Tibial nerve (tissue), 4 donors: ENCODE results near the gene SETD1B. TPM values are rescaled to one million over a fixed set of nuclear protein-coding genes. Genes with fewer than 3 reads are reported as not detected.

Experiments
- DNase-seq, 2 donors: peaks; one replicate each; pipeline ENCODE4 v3.0.0-alpha.2; 2019; ENCODE audit warnings: low spot score in 2 of 2
- H3K27ac ChIP-seq, 4 donors: fragments of 200-600 bp; sonication (generic) in 3 of 4; one replicate each; pipeline ENCODE4 v1.5.1; 2017 to 2019; ENCODE audit warnings: mild to moderate bottlenecking in 1 of 4
- H3K27me3 ChIP-seq, 2 donors: fragments of 200-600 bp; sonication (generic) in 1 of 2; one replicate each; pipeline versions ENCODE4 v1.5.1 to v1.6.0; 2017 to 2019
- H3K36me3 ChIP-seq, 3 donors: fragments of 200-600 bp; sonication (generic); one replicate each; pipeline ENCODE4 v1.5.1; 2018 to 2019
- H3K4me1 ChIP-seq, 4 donors: fragments of 200-600 bp; sonication (generic) in 3 of 4; one replicate each; pipeline ENCODE4 v1.5.1; 2017 to 2019
- H3K4me3 ChIP-seq, 4 donors: fragments of 200-600 bp; sonication (generic) in 3 of 4; one replicate each; pipeline ENCODE4 v1.5.1; 2017 to 2019; ENCODE audit warnings: mild to moderate bottlenecking in 1 of 4, moderate library complexity in 1 of 4
- H3K9me3 ChIP-seq, 4 donors: fragments of 200-600 bp; sonication (generic) in 3 of 4; one replicate each; pipeline ENCODE4 v1.5.1; 2017 to 2019
- EP300 ChIP-seq, 2 donors: sonication (generic); formaldehyde crosslinking; IDR thresholded peaks; one replicate each; pipeline ENCODE4 v1.6.1; 2017; ENCODE audit warnings: antibody characterized with exemption in 2 of 2, mild to moderate bottlenecking in 1 of 2
- POLR2A ChIP-seq, 2 donors: fragments of 450-650 bp; IDR thresholded peaks; one replicate each; pipeline ENCODE4 v1.6.1; 2017; ENCODE audit warnings: antibody characterized with exemption in 2 of 2, mild to moderate bottlenecking in 2 of 2, moderate library complexity in 2 of 2
- WGBS, 2 donors: methylation state at CpG; one replicate each; pipeline ENCODE4 v1.1.5; 2018; 5-methylcytosine and 5-hydroxymethylcytosine counted together
- total RNA-seq, 4 donors: library from RNA; depleted of rRNA; stranded (reverse); fragments of >200 nt; gene quantifications; one replicate each; pipeline ENCODE4 v1.1.0, GENCODE V29; 2016
- TF ChIP-seq, protein P1 (sequence below), 5 experiments: fragments of 200-600 bp in 3 of 5; fragments of 450-650 bp in 2 of 5; sonication (generic) in 3 of 5; IDR thresholded peaks; one replicate each; pipeline ENCODE4 v1.5.1; 2016 to 2019; ENCODE audit warnings: antibody characterized with exemption in 5 of 5, mild to moderate bottlenecking in 3 of 5, moderate library complexity in 2 of 5

Gene SETD1B
- total RNA-seq, 4 donors from 2014 or later = 9.4 to 18.3 (median 12.2) TPM

DNA sequence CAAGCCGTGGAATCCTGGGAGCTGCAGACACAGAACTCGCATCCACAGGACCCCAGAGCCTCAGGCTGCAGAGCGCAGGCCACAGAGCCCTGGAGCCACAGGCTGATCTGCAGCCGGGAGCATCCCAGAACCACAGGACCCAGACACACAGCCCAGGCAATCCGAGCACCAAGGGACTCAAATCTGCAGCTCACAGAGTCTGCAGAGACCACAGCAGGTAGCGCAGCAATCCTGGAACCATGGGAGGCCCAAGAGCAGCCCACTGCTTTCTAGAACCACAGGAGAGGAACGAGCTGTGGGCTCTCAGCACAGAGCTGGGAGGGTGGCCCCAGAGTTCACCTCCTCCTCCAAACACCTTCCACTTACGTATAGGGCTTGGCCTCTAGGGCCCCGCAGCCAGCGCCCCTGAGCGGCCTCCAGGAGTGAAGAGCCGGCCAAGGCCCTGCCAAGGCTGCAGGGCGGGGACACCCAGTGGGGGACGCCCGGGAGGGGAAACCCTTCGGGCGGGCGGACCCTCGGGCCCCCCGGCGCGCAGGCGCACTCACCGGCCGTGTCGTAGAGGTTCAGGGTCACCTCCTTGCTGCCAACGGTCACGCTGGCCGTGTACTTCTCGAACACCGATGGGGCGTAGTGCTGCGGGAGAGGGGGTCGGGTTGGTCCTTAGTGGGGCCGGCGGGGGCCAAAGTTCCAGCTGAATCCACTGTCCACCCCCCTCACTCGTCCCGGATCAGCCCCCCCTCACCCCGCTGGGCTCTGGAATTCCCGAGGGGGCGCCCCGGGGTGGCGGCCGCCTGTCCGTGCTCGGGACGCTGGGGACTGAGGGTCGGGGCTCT is 11.0 kb upstream of the SETD1B start:
- Histone ChIP-seq H3K4me1 (peaks cover 0 to 68% (median 50%) of the 10 kb centered on the region in 4 donors), H3K36me3 (peaks cover 0 to 9% (median 0%) of the 10 kb centered on the region in 3 donors), H3K27ac (peak overlapping the region in 3 of 4 donors; percentile 45 to 99 (median 87)), H3K4me3 (peak overlapping the region; percentile 29 to 55 (median 46)), H3K9me3 (no peaks in the 10 kb centered on the region), H3K27me3 (no peaks in the 10 kb centered on the region)
- TF ChIP-seq POLR2A (IDR thresholded peaks at IDR 0.05) (no peak), EP300 (IDR thresholded peaks at IDR 0.05) (no peak)
- TF ChIP-seq, protein P1, sequence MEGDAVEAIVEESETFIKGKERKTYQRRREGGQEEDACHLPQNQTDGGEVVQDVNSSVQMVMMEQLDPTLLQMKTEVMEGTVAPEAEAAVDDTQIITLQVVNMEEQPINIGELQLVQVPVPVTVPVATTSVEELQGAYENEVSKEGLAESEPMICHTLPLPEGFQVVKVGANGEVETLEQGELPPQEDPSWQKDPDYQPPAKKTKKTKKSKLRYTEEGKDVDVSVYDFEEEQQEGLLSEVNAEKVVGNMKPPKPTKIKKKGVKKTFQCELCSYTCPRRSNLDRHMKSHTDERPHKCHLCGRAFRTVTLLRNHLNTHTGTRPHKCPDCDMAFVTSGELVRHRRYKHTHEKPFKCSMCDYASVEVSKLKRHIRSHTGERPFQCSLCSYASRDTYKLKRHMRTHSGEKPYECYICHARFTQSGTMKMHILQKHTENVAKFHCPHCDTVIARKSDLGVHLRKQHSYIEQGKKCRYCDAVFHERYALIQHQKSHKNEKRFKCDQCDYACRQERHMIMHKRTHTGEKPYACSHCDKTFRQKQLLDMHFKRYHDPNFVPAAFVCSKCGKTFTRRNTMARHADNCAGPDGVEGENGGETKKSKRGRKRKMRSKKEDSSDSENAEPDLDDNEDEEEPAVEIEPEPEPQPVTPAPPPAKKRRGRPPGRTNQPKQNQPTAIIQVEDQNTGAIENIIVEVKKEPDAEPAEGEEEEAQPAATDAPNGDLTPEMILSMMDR (IDR thresholded peaks at IDR 0.05) = no peak
- WGBS, 2 donors = 50 to 93% methylated on average over 5 to 43 of the region's 48 CpGs
- DNase-seq = no peak

DNA sequence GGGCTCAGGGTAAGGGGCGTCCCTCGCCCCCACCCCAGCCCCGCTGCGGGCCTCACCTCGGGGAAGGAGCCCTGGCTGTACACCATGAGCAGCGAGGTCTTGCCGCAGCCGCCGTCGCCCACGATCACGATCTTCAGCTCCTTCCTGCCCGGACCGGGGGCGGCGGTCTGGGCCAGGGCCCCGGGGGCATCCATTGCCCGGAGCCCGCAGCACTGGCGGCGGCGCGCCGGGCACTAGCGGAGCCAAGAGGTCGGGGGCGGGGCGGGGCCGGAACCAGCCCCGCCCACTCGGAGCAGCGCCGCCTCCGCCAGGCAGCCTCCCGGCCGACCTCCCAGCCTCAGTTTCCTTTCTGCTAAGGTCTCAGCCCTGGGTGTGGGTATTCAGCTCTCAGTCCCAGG is 10.4 kb upstream of the SETD1B start, which contains the start of gene RHOF:
Gene RHOF (minus strand): TSS at position 249 of the 398 bp plus-strand sequence. CDS start 55 bp downstream, at position 194.
- Histone ChIP-seq H3K27ac (peak within 1 kb of the TSS; percentile 83 to 100 (median 100)), H3K36me3 (peaks cover 0 to 9% (median 0%) of the 10 kb centered on the region in 3 donors), H3K4me3 (peak within 1 kb of the TSS; percentile 29 to 55 (median 46)), H3K4me1 (peaks cover 0 to 70% (median 56%) of the 10 kb centered on the region in 4 donors), H3K27me3 (no peaks in the 10 kb centered on the region), H3K9me3 (no peaks in the 10 kb centered on the region)
- DNase-seq = no peak
- WGBS, 2 donors = 0 to 3% methylated on average over 7 to 18 of the region's 36 CpGs
- TF ChIP-seq, protein P1 (IDR thresholded peaks at IDR 0.05) = no peak
- no peak for TF ChIP-seq POLR2A (IDR thresholded peaks at IDR 0.05)
- no peak for TF ChIP-seq EP300 (IDR thresholded peaks at IDR 0.05)

DNA sequence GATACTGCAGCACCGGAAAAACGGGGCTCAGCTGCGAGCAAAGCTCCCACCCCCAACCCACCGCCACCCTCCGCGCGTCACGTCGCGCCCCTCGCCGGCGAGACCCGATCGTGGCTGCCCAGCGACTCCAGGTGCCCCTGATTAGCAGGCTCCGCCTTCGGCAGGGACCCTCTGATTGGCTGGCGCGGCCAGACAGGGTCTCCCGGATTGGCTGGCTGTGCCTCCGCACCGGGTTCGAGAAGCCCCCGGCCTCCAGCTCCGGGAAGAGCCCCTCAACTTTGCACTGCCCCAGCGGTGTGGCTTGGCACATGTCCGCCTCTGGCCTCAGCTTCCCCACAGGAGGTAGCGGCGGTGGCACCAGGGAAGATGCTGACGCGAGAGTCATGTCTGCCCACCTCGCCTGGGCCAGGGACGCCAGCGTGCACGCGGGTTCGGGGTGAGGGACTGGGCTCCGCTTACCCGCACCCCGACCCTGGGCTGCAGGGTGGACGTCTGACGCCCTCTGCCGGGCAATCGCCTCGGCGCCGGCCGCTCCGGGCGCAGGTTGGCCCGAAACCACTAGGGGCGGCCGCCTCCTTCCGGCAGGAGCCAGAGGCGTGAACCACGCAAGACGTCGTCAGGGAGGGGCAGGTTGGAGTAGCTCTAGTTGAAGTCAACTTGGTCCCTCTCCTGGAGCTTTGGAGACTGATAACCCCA is 9.8 kb upstream of the SETD1B start:
- Histone ChIP-seq H3K4me1 (peaks cover 0 to 70% (median 62%) of the 10 kb centered on the region in 4 donors), H3K27ac (peak overlapping the region; percentile 83 to 100 (median 100)), H3K9me3 (no peaks in the 10 kb centered on the region), H3K36me3 (peaks cover 0 to 9% (median 0%) of the 10 kb centered on the region in 3 donors), H3K4me3 (peak overlapping the region; percentile 29 to 55 (median 46)), H3K27me3 (no peaks in the 10 kb centered on the region)
- WGBS, 2 donors = 1% methylated on average over 17 to 29 of the region's 59 CpGs
- TF ChIP-seq POLR2A (IDR thresholded peaks at IDR 0.05) (peak; percentile 16 to 35), EP300 (IDR thresholded peaks at IDR 0.05) (peak; percentile 11 to 66)
- TF ChIP-seq, protein P1 (IDR thresholded peaks at IDR 0.05) = peak; percentile 100
- DNase-seq = peak; percentile 77 to 78

DNA sequence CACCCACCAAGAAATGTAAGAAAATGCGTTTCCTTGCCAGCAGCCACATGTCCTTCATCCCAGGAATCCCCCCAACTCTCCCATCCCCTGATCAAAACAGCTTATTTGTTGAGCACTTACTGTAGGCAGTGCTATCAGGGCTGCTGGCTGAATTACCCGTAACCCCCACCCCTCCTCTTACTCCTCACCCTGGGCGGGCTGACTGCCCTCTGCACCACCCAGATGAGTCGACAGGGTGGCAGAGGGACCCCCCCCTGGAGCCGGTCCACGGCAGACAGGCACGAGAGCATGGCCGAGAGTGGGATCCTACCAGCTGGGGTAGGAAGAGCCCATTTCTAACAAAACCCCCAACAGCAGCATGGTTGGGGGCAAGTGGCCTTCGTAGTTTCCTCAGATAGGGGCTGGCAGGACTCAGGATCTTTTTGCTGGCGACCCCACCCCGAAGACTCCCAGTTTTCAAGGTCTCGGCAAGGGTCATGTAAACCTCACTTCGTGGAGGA is 9.2 kb upstream of the SETD1B start:
- 0 to 1% methylated on average over 11 to 13 of the region's 13 CpGs for WGBS, 2 donors
- Histone ChIP-seq H3K4me1 (peaks cover 0 to 74% (median 68%) of the 10 kb centered on the region in 4 donors), H3K4me3 (peak overlapping the region; percentile 12 to 55 (median 22)), H3K36me3 (peaks cover 0 to 9% (median 0%) of the 10 kb centered on the region in 3 donors), H3K27ac (peak overlapping the region; percentile 83 to 100 (median 100)), H3K9me3 (no peaks in the 10 kb centered on the region), H3K27me3 (no peaks in the 10 kb centered on the region)
- TF ChIP-seq EP300 (IDR thresholded peaks at IDR 0.05) (no peak), POLR2A (IDR thresholded peaks at IDR 0.05) (no peak)
- TF ChIP-seq, protein P1 (IDR thresholded peaks at IDR 0.05) = no peak
- no peak for DNase-seq
